ENCODE results near the gene MOAP1. TPM values are rescaled to one million over a fixed set of nuclear protein-coding genes. Genes with fewer than 3 reads are reported as not detected.
"Not testable (repeated sequence)": the region's sequence is repeated elsewhere in the genome, so short reads cannot be mapped to it uniquely, and the experiment has no call there.

MOAP1 gene
- total RNA-seq, 1 donor from 2014 or later: 22.9 TPM

DNA sequence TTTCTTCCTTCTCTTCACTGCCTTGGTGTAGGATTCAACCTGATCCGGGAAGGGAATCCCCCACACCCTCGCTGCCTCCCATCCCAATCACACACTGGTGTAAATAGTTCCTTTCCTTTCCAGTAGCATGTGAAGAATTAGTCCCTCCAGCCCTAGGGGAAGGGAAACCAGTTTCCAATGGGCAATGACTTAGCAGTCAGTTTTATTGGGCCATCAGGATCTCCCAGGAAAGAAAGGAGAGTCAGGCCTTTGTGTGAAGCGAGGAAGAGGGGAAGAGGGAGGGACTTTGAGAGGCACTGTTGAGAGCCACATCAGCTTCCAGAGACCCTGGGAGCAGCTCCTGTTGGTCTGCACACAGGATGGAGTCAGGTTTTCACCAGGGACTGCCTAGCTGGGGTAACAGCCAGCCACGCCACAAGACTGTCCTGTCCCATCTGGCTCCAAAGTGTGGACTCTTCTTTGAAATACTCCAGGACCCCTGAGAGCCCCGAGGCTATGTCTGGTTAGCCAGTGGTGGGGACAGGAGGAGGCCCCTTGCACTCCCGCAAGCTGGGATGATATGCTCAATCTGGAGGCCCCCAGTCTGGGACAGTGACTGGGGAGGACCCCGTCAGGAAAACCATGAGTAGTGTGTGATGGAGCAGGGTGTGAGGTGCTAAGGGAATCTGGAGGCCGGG is 27.9 kb downstream of the MOAP1 start:
- no peak for ATAC-seq
- no peak for DNase-seq (ENCODE audit: low spot score)
- intact Hi-C loops (cut with DNase I): no loop called here

- ATAC-seq (no peak), DNase-seq (ENCODE audit: low spot score) (no peak)
- intact Hi-C loops (cut with DNase I): no loop called here
Observed at GRCh38 chr14:93155667-93156066, 29.0 kb downstream of the MOAP1 start.

DNA sequence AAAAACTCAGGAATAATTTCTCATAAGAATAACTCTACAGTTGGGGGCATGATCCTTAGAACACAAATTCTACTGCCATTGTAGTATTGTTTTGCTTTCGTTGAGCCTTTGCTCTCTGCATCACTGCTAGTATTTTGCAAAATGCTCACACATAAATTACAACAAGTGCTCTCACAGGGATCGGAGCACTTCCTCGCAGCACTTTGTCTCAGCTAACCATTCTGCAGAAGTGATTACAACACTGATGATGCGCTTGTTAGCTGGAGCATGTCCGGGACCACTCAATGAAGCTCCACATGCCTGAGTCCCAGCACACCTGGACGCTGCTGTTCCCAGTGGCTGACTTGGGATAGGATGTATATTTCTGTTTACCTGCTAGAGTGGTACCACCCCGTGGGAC is 31.6 kb downstream of the MOAP1 start:
- intact Hi-C loops (cut with DNase I): no loop called here
- ATAC-seq: no peak
- DNase-seq (ENCODE audit: low spot score): no peak

- intact Hi-C loops (cut with DNase I): no loop called here
- DNase-seq (ENCODE audit: low spot score): no peak
Observed at GRCh38 chr14:93150227-93151208, 34.2 kb downstream of the MOAP1 start.

GRCh38 chr14:93148979-93149378 is 35.7 kb downstream of the MOAP1 start:
- intact Hi-C loops (cut with DNase I): no loop called here
- ATAC-seq: no peak

More at GRCh38 chr14:93150227-93151208, 34.2 kb downstream of the MOAP1 start:
- ATAC-seq: no peak

GRCh38 chr14:93146119-93146518 is 38.6 kb downstream of the MOAP1 start:
- ATAC-seq: no peak
- intact Hi-C loops (cut with DNase I): no loop called here
- no peak for DNase-seq (ENCODE audit: low spot score)

More at GRCh38 chr14:93148979-93149378, 35.7 kb downstream of the MOAP1 start:
- DNase-seq (ENCODE audit: low spot score): no peak

DNA sequence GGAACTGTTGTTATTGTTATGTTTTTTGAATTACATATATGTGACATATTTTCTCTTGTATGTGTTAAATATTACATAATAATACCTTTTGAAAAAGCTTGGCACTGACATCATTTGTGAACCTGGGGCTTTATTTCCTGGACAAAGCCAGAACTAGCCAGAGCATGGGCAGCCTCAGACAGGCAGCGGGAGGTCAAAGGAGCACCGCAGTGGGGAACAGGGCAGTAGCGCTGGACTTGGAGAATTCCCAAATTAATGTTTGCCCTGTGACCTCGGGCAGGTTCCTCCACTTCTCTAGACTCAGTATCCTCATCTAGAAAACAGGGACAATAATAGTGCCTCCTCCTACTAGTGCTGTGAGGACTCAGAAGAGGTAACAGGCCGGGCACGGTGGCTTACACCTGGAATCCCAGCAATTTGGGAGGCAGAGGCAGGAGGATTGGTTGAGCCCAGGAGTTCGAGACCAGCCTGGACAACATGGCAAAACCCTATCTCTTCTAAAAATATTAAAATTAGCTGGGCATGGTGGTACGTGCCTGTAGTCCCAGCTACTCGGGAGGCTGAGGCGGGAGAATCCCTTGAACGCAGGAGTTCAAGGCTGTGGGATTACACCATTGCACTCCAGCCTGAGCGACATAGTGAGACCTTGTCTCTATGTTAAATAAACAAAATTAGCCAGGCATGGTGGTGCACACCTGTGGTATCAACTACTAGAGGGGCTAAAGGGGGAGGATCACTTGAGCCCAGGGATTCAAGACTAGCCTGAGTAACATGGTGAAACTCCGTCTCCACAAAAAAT is 41.6 kb downstream of the MOAP1 start:
- intact Hi-C loops (cut with DNase I): no loop called here
- ATAC-seq: no peak
- no peak for DNase-seq (ENCODE audit: low spot score)

DNA sequence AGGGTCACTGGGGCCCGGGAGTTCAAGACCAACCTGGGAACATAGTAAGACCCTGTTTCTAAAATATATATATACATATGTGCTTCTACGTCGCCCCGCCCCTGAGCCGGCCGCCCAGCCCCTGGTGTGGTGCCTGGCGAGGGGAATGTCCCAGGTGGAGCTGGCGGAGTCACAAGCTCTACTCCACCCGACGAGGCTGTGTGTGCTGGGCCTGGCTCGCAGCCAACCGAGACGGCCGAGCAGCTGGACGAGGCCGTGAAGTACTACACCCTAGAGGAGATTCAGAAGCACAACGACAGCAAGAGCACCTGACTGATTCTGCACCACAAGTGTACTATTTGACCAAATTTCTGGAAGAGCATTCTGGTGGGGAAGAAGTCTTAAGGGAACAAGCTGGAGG is 46.8 kb downstream of the MOAP1 start:
- intact Hi-C loops (cut with DNase I): no loop called here
- no peak for ATAC-seq
- peak; percentile 62 for DNase-seq (ENCODE audit: low spot score)

DNA sequence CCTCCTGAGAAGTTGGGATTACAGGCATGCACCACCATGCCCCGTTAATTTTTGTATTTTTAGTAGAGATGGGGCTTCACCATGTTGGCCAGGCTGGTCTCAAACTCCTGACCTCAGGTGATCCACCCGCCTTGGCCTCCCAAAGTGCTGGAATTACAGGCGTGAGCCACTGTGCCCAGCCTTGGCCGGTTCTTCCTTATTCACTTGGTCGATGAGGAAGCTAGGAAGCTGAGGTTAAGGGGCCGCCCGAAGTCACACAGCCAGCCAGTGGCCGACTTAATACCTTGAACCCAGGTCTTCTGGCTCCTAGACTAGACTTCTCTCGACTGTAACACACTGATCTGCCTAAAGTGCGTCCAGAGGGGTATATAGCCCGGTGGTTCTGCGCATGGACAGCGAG is 48.2 kb downstream of the MOAP1 start:
- intact Hi-C loops (cut with DNase I); ATAC-seq; DNase-seq (ENCODE audit: low spot score): not testable (repeated sequence)

- DNase-seq (ENCODE audit: low spot score): no peak
- intact Hi-C loops (cut with DNase I): no loop called here
- ATAC-seq: no peak
Observed at GRCh38 chr14:93136009-93136408, 48.7 kb downstream of the MOAP1 start.

DNA sequence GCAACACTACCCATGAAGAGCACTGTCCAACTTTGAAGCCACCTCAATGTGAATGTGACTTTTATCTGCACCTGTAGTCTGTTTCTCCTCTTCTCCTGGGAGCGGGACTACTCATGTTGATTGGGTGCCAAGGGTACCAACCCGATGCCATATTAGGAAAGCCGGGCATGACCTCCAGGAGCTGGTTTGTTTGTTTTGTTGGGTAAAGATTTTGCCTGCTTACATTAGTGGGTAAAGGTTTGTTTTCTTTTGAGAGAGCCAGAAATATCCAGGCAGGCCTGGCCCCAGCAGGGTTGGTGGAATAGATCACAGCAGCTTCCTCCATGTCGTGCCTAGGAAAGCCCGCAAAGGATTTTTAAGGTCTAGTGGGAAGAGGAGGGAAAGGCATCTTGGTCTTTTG is 49.3 kb downstream of the MOAP1 start:
- DNase-seq (ENCODE audit: low spot score) (no peak), ATAC-seq (no peak)
- intact Hi-C loops (cut with DNase I): no loop called here

DNA sequence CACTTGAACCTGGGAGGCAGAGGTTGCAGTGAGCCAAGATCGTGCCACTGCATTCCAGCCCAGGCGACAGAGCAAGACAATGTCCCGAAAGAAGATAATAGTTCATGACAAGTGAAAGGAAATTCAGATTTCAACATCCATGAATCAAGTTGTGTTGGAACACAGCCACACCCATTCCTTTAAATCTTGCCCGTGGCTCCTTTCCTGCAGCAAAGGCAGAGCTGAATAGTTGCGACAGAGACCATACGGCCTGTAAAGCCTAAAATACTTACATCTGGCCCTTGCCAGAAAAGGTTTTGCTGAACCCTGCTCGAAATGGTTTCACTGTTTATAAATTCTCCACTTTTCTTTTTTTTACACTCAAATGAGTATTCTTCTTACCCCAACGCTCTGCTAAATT is 51.2 kb downstream of the MOAP1 start:
- DNase-seq (ENCODE audit: low spot score) (no peak), ATAC-seq (no peak)
- intact Hi-C loops (cut with DNase I): loop anchor here (5.0 kb wide), 1 partner anchor 181 kb away; no protein-coding TSS in a partner anchor

GRCh38 chr14:93132472-93133065 is 52.1 kb downstream of the MOAP1 start:
- peak; percentile 90 for ATAC-seq
- intact Hi-C loops (cut with DNase I): loop anchor here (5.0 kb wide), 1 partner anchor 180 kb away; no protein-coding TSS in a partner anchor

More at GRCh38 chr14:93132472-93133065, 52.1 kb downstream of the MOAP1 start:
- DNase-seq (ENCODE audit: low spot score): peak; percentile 69

Other genes with a start within 250 kb of the MOAP1 start
- 118 TPM for gene ITPK1, start 69.0 kb downstream of the MOAP1 start, total RNA-seq
- gene LYSET, start 420 bp upstream of the MOAP1 start, total RNA-seq: 15.8 TPM
- 7.4 TPM for gene GON7, start 22.2 kb upstream of the MOAP1 start, total RNA-seq
- gene UBR7, start 22.4 kb upstream of the MOAP1 start, total RNA-seq: 18.7 TPM
- 40.7 TPM for gene BTBD7, start 148.1 kb upstream of the MOAP1 start, total RNA-seq
- gene COX8C, start 162.3 kb upstream of the MOAP1 start, total RNA-seq: not detected
- gene UNC79, start 246.0 kb upstream of the MOAP1 start, total RNA-seq: 0.62 TPM

All from sciatic nerve (tissue), 2 donors.